Measurements from ENCODE around the gene ANKRD34A. TPM values are rescaled to one million over a fixed set of nuclear protein-coding genes. Genes with fewer than 3 reads are reported as not detected.
"Not testable (repeated sequence)": the region's sequence is repeated elsewhere in the genome, so short reads cannot be mapped to it uniquely, and the experiment has no call there.

ANKRD34A gene
- total RNA-seq, 1 experiment from 2014 or later, result 0.20 TPM

- DNase-seq (ENCODE audit: low spot score), result no peak
Observed at GRCh38 chr1:145947551-145947950, 16.8 kb downstream of the ANKRD34A start.

GRCh38 chr1:145946477-145946986 lies 17.8 kb downstream of the ANKRD34A start:
- no peak for DNase-seq (ENCODE audit: low spot score)

GRCh38 chr1:145944532-145944931 lies 19.8 kb downstream of the ANKRD34A start:
- no peak for DNase-seq (ENCODE audit: low spot score)

- DNase-seq (ENCODE audit: low spot score), result no peak
Observed at GRCh38 chr1:145942871-145943270, 21.5 kb downstream of the ANKRD34A start.

- DNase-seq (ENCODE audit: low spot score), result no peak
Observed at GRCh38 chr1:145942405-145942804, 22.0 kb downstream of the ANKRD34A start.

- DNase-seq (ENCODE audit: low spot score), result no peak
Observed at GRCh38 chr1:145937436-145937835, 26.9 kb downstream of the ANKRD34A start.

- DNase-seq (ENCODE audit: low spot score), result no peak
Observed at GRCh38 chr1:145936247-145936646, 28.1 kb downstream of the ANKRD34A start.

GRCh38 chr1:145935708-145936107 lies 28.7 kb downstream of the ANKRD34A start:
- no peak for DNase-seq (ENCODE audit: low spot score)

- not testable (repeated sequence) for DNase-seq (ENCODE audit: low spot score)
Observed at GRCh38 chr1:145932522-145933009, 31.8 kb downstream of the ANKRD34A start.

GRCh38 chr1:145927916-145928643 lies 36.3 kb downstream of the ANKRD34A start:
- DNase-seq (ENCODE audit: low spot score), result no peak

GRCh38 chr1:145927063-145927886 lies 37.1 kb downstream of the ANKRD34A start, which contains the start of gene RBM8A:
Gene RBM8A, minus strand, starts transcription at chr1:145927484. Its CDS starts 58 bp downstream, at chr1:145927426.
- DNase-seq (ENCODE audit: low spot score), result peak; percentile 97

- DNase-seq (ENCODE audit: low spot score), result no peak
Observed at GRCh38 chr1:145926686-145927062, 37.7 kb downstream of the ANKRD34A start.

GRCh38 chr1:145922266-145922665 lies 42.1 kb downstream of the ANKRD34A start:
- DNase-seq (ENCODE audit: low spot score), result no peak

GRCh38 chr1:145920297-145920696 lies 44.1 kb downstream of the ANKRD34A start:
- not testable (repeated sequence) for DNase-seq (ENCODE audit: low spot score)

GRCh38 chr1:145918992-145919939 lies 45.1 kb downstream of the ANKRD34A start:
- peak; percentile 71 for DNase-seq (ENCODE audit: low spot score)

GRCh38 chr1:145918144-145918991 lies 46.0 kb downstream of the ANKRD34A start, which contains the start of gene PEX11B:
Gene PEX11B, minus strand, starts transcription at chr1:145918717. Its CDS starts 29 bp downstream, at chr1:145918688.
- DNase-seq (ENCODE audit: low spot score), result peak; percentile 91

GRCh38 chr1:145917595-145917994 lies 46.8 kb downstream of the ANKRD34A start:
- no peak for DNase-seq (ENCODE audit: low spot score)

GRCh38 chr1:145916745-145917144 lies 47.6 kb downstream of the ANKRD34A start:
- DNase-seq (ENCODE audit: low spot score), result no peak

- DNase-seq (ENCODE audit: low spot score), result no peak
Observed at GRCh38 chr1:145912128-145912641, 52.2 kb downstream of the ANKRD34A start.

Data from HT-29 (cell line).